ENCODE data around the gene DOK6.

Gene DOK6

GRCh38 chr18:69725855-69726508 lies 325.3 kb downstream of the DOK6 start:
- no peaks in the 10 kb centered on the region for H3K36me3 ChIP-seq (ENCODE audit: control insufficient read depth, insufficient read depth, low read length)

GRCh38 chr18:69727912-69728572 lies 327.4 kb downstream of the DOK6 start:
- DNase-seq (ENCODE audit: low read depth, low spot score) = no peak
- H3K27ac ChIP-seq (ENCODE audit: low read length) = no peak overlapping the region

More at GRCh38 chr18:69725855-69726508, 325.3 kb downstream of the DOK6 start:
- H3K4me1 ChIP-seq (ENCODE audit: control insufficient read depth, insufficient read depth, low read length) = no peaks in the 10 kb centered on the region
- no peak overlapping the region for H3K4me3 ChIP-seq (ENCODE audit: low read length)
- no peak for DNase-seq (ENCODE audit: low read depth, low spot score)
- H3K27me3 ChIP-seq (ENCODE audit: control insufficient read depth, insufficient read depth, low read length) = no peaks in the 10 kb centered on the region
- WGBS (ENCODE audit: insufficient coverage, insufficient read length) = no CpG with 5 or more reads among the region's 12 CpGs
- no peak overlapping the region for H3K27ac ChIP-seq (ENCODE audit: low read length)
- no peaks in the 10 kb centered on the region; the same call in 1 of the 2 replicates for H3K9me3 ChIP-seq (ENCODE audit: control insufficient read depth, insufficient read depth, low read length)

DNA sequence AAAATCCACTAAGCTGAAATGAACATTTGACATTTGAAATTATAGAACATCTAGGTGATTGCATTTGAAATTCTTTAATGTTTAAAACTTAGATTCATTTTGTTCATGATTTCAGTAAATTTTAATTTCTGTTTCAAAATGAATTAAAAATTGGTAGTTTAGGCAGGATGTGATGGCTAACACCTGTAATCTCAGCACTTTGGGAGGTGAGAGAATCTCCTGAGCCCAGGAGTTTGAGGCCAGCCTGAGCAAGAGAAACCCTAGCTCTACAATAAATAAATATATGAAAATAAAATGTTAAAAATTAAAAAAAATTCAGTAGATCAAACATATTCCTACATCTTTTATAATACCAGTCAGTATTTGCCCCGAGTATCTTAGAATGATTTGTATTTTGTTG lies 330.0 kb downstream of the DOK6 start:
- WGBS (ENCODE audit: insufficient coverage, insufficient read length) = no CpG with 5 or more reads among the region's 1 CpG

More at GRCh38 chr18:69727912-69728572, 327.4 kb downstream of the DOK6 start:
- Histone ChIP-seq H3K4me1 (ENCODE audit: control insufficient read depth, insufficient read depth, low read length) (no peaks in the 10 kb centered on the region), H3K9me3 (ENCODE audit: control insufficient read depth, insufficient read depth, low read length) (no peaks in the 10 kb centered on the region; the same call in 1 of the 2 replicates), H3K4me3 (ENCODE audit: low read length) (no peak overlapping the region), H3K36me3 (ENCODE audit: control insufficient read depth, insufficient read depth, low read length) (no peaks in the 10 kb centered on the region), H3K27me3 (ENCODE audit: control insufficient read depth, insufficient read depth, low read length) (no peaks in the 10 kb centered on the region)
- WGBS (ENCODE audit: insufficient coverage, insufficient read length) = no CpG with 5 or more reads among the region's 5 CpGs

DNA sequence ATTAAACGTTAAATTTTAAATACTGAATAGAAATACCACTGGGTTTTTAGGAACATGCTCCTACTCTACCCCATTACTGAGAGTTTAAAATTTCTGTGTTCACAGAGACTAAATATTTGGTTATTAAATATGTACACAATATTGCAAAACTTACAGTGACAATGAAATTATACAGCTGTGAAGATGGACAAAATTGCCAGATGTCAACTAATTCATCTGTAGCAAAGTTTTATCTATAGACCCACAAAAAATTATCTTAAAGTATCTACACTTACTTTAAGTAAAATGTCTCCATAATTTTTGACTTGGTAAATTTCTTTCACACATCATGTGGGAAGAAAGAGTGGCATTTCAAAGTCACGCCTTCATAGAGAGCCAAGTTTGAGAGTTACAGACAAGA lies 333.8 kb downstream of the DOK6 start:
- H3K27me3 ChIP-seq (ENCODE audit: control insufficient read depth, insufficient read depth, low read length) = no peaks in the 10 kb centered on the region
- H3K9me3 ChIP-seq (ENCODE audit: control insufficient read depth, insufficient read depth, low read length) = no peaks in the 10 kb centered on the region; the same call in 1 of the 2 replicates
- no peak overlapping the region for H3K27ac ChIP-seq (ENCODE audit: low read length)
- H3K36me3 ChIP-seq (ENCODE audit: control insufficient read depth, insufficient read depth, low read length) = no peaks in the 10 kb centered on the region
- no CpG with 5 or more reads among the region's 2 CpGs for WGBS (ENCODE audit: insufficient coverage, insufficient read length)
- no peak overlapping the region for H3K4me3 ChIP-seq (ENCODE audit: low read length)
- DNase-seq (ENCODE audit: low read depth, low spot score) = no peak
- H3K4me1 ChIP-seq (ENCODE audit: control insufficient read depth, insufficient read depth, low read length) = no peaks in the 10 kb centered on the region

More for the DNA sequence above, 330.0 kb downstream of the DOK6 start:
- Histone ChIP-seq H3K36me3 (ENCODE audit: control insufficient read depth, insufficient read depth, low read length) (no peaks in the 10 kb centered on the region), H3K4me3 (ENCODE audit: low read length) (no peak overlapping the region), H3K27ac (ENCODE audit: low read length) (no peak overlapping the region), H3K27me3 (ENCODE audit: control insufficient read depth, insufficient read depth, low read length) (no peaks in the 10 kb centered on the region), H3K4me1 (ENCODE audit: control insufficient read depth, insufficient read depth, low read length) (no peaks in the 10 kb centered on the region), H3K9me3 (ENCODE audit: control insufficient read depth, insufficient read depth, low read length) (no peaks in the 10 kb centered on the region; the same call in 1 of the 2 replicates)
- no peak for DNase-seq (ENCODE audit: low read depth, low spot score)

- H3K36me3 ChIP-seq (ENCODE audit: control insufficient read depth, insufficient read depth, low read length) = no peaks in the 10 kb centered on the region
- no peaks in the 10 kb centered on the region for H3K4me1 ChIP-seq (ENCODE audit: control insufficient read depth, insufficient read depth, low read length)
- no peak overlapping the region for H3K27ac ChIP-seq (ENCODE audit: low read length)
- no peak overlapping the region for H3K4me3 ChIP-seq (ENCODE audit: low read length)
- no peaks in the 10 kb centered on the region for H3K27me3 ChIP-seq (ENCODE audit: control insufficient read depth, insufficient read depth, low read length)
- DNase-seq (ENCODE audit: low read depth, low spot score) = no peak
- WGBS (ENCODE audit: insufficient coverage, insufficient read length) = no CpG with 5 or more reads among the region's 2 CpGs
- H3K9me3 ChIP-seq (ENCODE audit: control insufficient read depth, insufficient read depth, low read length) = no peaks in the 10 kb centered on the region; the same call in 1 of the 2 replicates
These were observed 336.0 kb downstream of the DOK6 start for GRCh38 chr18:69736730-69737129.

- Histone ChIP-seq H3K27ac (ENCODE audit: low read length) (no peak overlapping the region), H3K36me3 (ENCODE audit: control insufficient read depth, insufficient read depth, low read length) (no peaks in the 10 kb centered on the region), H3K9me3 (ENCODE audit: control insufficient read depth, insufficient read depth, low read length) (no peaks in the 10 kb centered on the region; the same call in 1 of the 2 replicates), H3K4me3 (ENCODE audit: low read length) (no peak overlapping the region), H3K4me1 (ENCODE audit: control insufficient read depth, insufficient read depth, low read length) (no peaks in the 10 kb centered on the region), H3K27me3 (ENCODE audit: control insufficient read depth, insufficient read depth, low read length) (no peaks in the 10 kb centered on the region)
- no peak for DNase-seq (ENCODE audit: low read depth, low spot score)
- no CpG with 5 or more reads among the region's 3 CpGs for WGBS (ENCODE audit: insufficient coverage, insufficient read length)
These were observed 337.2 kb downstream of the DOK6 start for GRCh38 chr18:69737851-69738250.

DNA sequence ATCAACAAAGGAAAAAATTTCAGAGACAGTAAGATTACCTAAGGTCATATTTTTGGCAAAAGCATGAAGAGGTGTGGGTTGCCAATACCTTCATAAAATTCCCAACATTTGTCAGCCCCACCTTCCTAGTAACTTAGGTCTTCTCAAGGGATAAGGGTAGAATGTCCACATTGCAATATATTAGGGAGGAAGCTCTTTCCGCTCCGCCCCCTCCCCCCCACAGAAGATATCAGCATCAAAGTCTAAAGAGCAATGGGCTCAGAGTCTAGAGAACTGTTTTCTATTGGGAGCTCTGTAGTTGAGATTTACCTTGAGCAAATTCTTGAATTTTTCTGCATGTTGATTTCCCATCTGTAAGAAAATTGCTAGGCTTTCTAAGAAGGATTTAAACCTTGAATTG lies 346.7 kb downstream of the DOK6 start:
- Histone ChIP-seq H3K27ac (ENCODE audit: low read length) (no peak overlapping the region), H3K27me3 (ENCODE audit: control insufficient read depth, insufficient read depth, low read length) (no peaks in the 10 kb centered on the region), H3K4me3 (ENCODE audit: low read length) (no peak overlapping the region), H3K9me3 (ENCODE audit: control insufficient read depth, insufficient read depth, low read length) (no peaks in the 10 kb centered on the region), H3K4me1 (ENCODE audit: control insufficient read depth, insufficient read depth, low read length) (no peaks in the 10 kb centered on the region), H3K36me3 (ENCODE audit: control insufficient read depth, insufficient read depth, low read length) (no peaks in the 10 kb centered on the region)
- WGBS (ENCODE audit: insufficient coverage, insufficient read length) = no CpG with 5 or more reads among the region's 2 CpGs
- no peak for DNase-seq (ENCODE audit: low read depth, low spot score)

GRCh38 chr18:69752737-69753380 lies 352.2 kb downstream of the DOK6 start:
- Histone ChIP-seq H3K4me1 (ENCODE audit: control insufficient read depth, insufficient read depth, low read length) (no peaks in the 10 kb centered on the region; the same call in 1 of the 2 replicates), H3K27ac (ENCODE audit: low read length) (no peak overlapping the region), H3K36me3 (ENCODE audit: control insufficient read depth, insufficient read depth, low read length) (no peaks in the 10 kb centered on the region), H3K9me3 (ENCODE audit: control insufficient read depth, insufficient read depth, low read length) (no peaks in the 10 kb centered on the region), H3K27me3 (ENCODE audit: control insufficient read depth, insufficient read depth, low read length) (no peaks in the 10 kb centered on the region), H3K4me3 (ENCODE audit: low read length) (no peak overlapping the region)
- whole genome bisulfite sequencing (ENCODE audit: insufficient coverage, insufficient read length) = no CpG with 5 or more reads among the region's 3 CpGs
- no peak for DNase-seq (ENCODE audit: low read depth, low spot score)

GRCh38 chr18:69754108-69754507 lies 353.4 kb downstream of the DOK6 start:
- H3K9me3 ChIP-seq (ENCODE audit: control insufficient read depth, insufficient read depth, low read length) = no peaks in the 10 kb centered on the region
- H3K4me3 ChIP-seq (ENCODE audit: low read length) = no peak overlapping the region
- H3K4me1 ChIP-seq (ENCODE audit: control insufficient read depth, insufficient read depth, low read length) = no peaks in the 10 kb centered on the region; the same call in 1 of the 2 replicates
- WGBS (ENCODE audit: insufficient coverage, insufficient read length) = no CpG with 5 or more reads among the region's 3 CpGs
- no peaks in the 10 kb centered on the region for H3K36me3 ChIP-seq (ENCODE audit: control insufficient read depth, insufficient read depth, low read length)
- no peaks in the 10 kb centered on the region for H3K27me3 ChIP-seq (ENCODE audit: control insufficient read depth, insufficient read depth, low read length)
- DNase-seq (ENCODE audit: low read depth, low spot score) = no peak
- H3K27ac ChIP-seq (ENCODE audit: low read length) = no peak overlapping the region

- Histone ChIP-seq H3K4me3 (ENCODE audit: low read length) (no peak overlapping the region), H3K9me3 (ENCODE audit: control insufficient read depth, insufficient read depth, low read length) (no peaks in the 10 kb centered on the region), H3K4me1 (ENCODE audit: control insufficient read depth, insufficient read depth, low read length) (no peaks in the 10 kb centered on the region; the same call in 1 of the 2 replicates), H3K36me3 (ENCODE audit: control insufficient read depth, insufficient read depth, low read length) (no peaks in the 10 kb centered on the region), H3K27me3 (ENCODE audit: control insufficient read depth, insufficient read depth, low read length) (no peaks in the 10 kb centered on the region), H3K27ac (ENCODE audit: low read length) (no peak overlapping the region)
- no peak for DNase-seq (ENCODE audit: low read depth, low spot score)
- WGBS (ENCODE audit: insufficient coverage, insufficient read length) = no CpG with 5 or more reads among the region's 2 CpGs
These were observed 354.4 kb downstream of the DOK6 start for GRCh38 chr18:69755041-69755440.
